ENCODE results near the gene BMP7. TPM values are rescaled to one million over a fixed set of nuclear protein-coding genes. Genes with fewer than 3 reads are reported as not detected.
A peak's percentile ranks its signal among the peaks of the same experiment; 100 is the strongest.
"Not testable (repeated sequence)": the region's sequence is repeated elsewhere in the genome, so short reads cannot be mapped to it uniquely, and the experiment has no call there.

Gene BMP7
- total RNA-seq, 4 donors from 2014 or later: under 0.01 to 13.3 (median 0.36) TPM

DNA sequence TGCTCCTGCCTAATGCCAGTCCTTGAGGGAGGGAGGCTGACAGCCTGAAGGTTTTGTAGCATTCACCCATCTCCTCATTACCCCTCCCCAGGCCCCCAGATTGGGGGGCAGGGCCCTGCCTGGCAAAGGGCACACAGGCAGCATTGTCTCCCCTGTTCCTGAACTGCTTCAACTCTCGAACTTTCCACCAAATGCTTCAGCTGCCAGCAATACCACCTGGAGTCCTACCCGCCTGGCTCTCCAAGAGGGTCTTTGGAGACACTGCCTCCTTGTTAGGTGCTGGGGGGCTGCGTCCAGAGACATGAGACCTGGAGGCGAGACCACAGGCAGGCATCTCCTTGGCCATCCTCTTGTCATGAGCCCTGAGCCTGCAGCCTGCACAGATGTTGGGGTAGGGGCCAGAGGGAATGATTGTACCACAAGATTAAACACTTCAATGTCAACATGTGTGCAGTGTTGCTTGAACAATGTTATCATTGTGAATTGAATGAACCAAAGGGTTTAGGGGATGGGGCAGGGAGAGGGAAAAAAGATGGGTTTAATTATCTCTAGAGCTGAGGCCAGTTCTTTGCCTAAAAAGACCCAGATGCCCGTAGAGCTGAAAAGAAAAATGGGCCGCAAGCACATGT is 25.0 kb downstream of the BMP7 start:
- peaks cover 0 to 5% of the 10 kb centered on the region in 2 donors for H3K4me1 ChIP-seq
- DNase-seq: no peak
- H3K9me3 ChIP-seq: no peaks in the 10 kb centered on the region
- H3K27ac ChIP-seq: no peak overlapping the region
- intact Hi-C loops (cut with DNase I; ENCODE audit: low total_unique reads): no loop called here
- no peak for TF ChIP-seq POLR2A (IDR thresholded peaks at IDR 0.05)
- TF ChIP-seq, protein P1, sequence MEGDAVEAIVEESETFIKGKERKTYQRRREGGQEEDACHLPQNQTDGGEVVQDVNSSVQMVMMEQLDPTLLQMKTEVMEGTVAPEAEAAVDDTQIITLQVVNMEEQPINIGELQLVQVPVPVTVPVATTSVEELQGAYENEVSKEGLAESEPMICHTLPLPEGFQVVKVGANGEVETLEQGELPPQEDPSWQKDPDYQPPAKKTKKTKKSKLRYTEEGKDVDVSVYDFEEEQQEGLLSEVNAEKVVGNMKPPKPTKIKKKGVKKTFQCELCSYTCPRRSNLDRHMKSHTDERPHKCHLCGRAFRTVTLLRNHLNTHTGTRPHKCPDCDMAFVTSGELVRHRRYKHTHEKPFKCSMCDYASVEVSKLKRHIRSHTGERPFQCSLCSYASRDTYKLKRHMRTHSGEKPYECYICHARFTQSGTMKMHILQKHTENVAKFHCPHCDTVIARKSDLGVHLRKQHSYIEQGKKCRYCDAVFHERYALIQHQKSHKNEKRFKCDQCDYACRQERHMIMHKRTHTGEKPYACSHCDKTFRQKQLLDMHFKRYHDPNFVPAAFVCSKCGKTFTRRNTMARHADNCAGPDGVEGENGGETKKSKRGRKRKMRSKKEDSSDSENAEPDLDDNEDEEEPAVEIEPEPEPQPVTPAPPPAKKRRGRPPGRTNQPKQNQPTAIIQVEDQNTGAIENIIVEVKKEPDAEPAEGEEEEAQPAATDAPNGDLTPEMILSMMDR (IDR thresholded peaks at IDR 0.05): no peak
- no peaks in the 10 kb centered on the region for H3K27me3 ChIP-seq
- H3K36me3 ChIP-seq: no peaks in the 10 kb centered on the region
- H3K4me3 ChIP-seq: no peak overlapping the region

DNA sequence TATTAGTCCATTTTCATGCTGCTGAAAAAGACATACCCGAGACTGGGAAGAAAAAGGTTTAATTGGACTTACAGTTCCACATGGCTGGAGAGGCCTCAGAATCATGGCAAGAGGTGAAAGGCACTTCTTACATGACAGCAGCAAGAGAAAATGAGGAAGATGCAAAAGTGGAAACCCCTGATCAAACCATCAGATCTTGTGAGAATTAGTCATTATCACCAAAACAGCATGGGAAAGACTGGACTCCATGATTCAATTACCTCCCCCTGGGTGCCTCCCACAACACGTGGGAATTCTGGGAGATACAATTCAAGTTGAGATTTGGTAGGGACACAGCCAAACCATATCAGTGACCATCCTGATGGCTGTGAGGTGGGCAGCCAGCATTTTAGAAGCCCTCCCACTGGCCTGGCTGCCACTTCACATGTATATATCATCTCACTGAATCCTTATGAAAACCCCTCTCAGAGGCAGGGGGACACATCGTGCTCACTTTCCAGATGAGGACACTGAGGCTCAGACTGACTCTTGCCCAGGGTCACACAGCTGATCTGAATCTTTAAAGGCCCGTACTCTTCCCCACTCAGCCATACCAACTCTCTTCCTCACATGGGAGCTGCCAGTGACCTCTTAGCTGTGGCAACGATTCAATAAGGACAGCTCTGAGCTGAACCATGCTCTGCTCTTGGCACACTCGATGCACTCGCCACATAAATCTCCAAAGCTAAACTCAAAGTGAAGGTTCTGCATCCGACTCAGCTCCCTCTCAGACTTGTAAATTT is 25.7 kb downstream of the BMP7 start:
- Histone ChIP-seq H3K36me3 (no peaks in the 10 kb centered on the region), H3K27ac (no peak overlapping the region), H3K4me1 (peaks cover 0 to 5% of the 10 kb centered on the region in 2 donors), H3K27me3 (no peaks in the 10 kb centered on the region), H3K9me3 (no peaks in the 10 kb centered on the region), H3K4me3 (no peak overlapping the region)
- TF ChIP-seq, protein P1 (IDR thresholded peaks at IDR 0.05): no peak
- no peak for TF ChIP-seq POLR2A (IDR thresholded peaks at IDR 0.05)
- intact Hi-C loops (cut with DNase I; ENCODE audit: low total_unique reads): no loop called here
- no peak for DNase-seq

DNA sequence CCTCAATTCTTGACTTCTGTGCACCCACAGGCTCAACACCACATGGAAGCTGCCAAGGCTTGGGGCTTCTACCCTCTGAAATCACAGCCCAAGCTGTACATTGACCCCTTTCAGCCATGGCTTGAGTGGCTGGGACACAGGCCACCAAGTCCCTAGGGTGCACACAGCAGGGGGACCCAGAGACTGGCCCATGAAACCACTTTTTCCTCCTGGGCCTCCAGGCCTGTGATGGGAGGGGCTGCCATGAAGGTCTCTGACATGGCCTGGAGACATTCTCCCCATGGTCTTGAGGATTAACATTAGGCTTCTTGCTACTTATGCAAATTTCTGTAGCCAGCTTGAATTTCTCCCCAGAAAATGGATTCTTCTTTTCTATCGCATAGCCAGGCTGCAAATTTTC is 26.7 kb downstream of the BMP7 start:
- H3K27me3 ChIP-seq; H3K9me3 ChIP-seq; DNase-seq; intact Hi-C loops (cut with DNase I; ENCODE audit: low total_unique reads); H3K4me3 ChIP-seq; H3K36me3 ChIP-seq; H3K27ac ChIP-seq; H3K4me1 ChIP-seq: not testable (repeated sequence)

DNA sequence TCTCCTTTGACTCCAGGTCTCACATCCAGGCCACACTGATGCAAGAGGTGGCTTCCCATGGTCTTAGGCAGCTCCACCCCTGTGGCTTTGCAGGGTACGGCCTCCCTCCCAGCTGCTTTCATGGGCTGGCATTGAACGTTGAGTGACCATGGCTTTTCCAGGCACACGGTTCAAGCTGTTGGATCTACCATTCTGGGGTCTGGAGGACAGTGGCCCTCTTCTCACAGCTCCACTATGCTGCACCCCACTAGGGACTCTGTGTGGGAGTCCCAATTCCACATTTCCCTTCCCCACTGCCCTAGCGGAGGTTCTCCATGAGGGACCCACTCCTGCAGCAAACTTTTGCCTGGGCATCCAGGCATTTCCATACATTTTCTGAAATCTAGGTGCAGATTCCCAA is 27.1 kb downstream of the BMP7 start:
- intact Hi-C loops (cut with DNase I; ENCODE audit: low total_unique reads); H3K9me3 ChIP-seq; H3K4me3 ChIP-seq; DNase-seq; H3K36me3 ChIP-seq; H3K4me1 ChIP-seq; H3K27me3 ChIP-seq; H3K27ac ChIP-seq: not testable (repeated sequence)

DNA sequence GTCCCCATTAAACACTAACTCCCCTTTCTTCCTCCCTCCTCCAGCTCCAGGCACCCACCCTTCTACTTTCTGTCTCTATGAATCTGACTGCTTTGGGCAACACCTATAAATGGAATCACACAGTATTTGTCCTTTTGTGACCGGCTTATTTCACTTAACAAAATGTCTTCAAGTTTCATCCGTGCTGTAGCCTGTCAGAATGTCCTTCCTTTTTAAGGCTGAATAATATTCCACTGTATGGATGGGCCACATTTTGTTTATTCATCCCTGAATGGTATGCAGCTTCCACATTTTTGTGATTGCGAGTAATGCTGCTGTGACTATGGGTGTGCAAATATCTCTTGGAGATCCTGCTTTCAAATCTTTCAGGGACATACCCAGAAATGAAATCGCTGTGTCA is 28.4 kb downstream of the BMP7 start:
- no peaks in the 10 kb centered on the region for H3K36me3 ChIP-seq
- no peaks in the 10 kb centered on the region for H3K9me3 ChIP-seq
- TF ChIP-seq POLR2A (IDR thresholded peaks at IDR 0.05): no peak
- TF ChIP-seq, protein P1 (IDR thresholded peaks at IDR 0.05): no peak
- intact Hi-C loops (cut with DNase I; ENCODE audit: low total_unique reads): no loop called here
- H3K27ac ChIP-seq: no peak overlapping the region
- H3K4me1 ChIP-seq: peaks cover 0 to 5% of the 10 kb centered on the region in 2 donors
- no peak overlapping the region for H3K4me3 ChIP-seq
- DNase-seq: no peak
- no peaks in the 10 kb centered on the region for H3K27me3 ChIP-seq

DNA sequence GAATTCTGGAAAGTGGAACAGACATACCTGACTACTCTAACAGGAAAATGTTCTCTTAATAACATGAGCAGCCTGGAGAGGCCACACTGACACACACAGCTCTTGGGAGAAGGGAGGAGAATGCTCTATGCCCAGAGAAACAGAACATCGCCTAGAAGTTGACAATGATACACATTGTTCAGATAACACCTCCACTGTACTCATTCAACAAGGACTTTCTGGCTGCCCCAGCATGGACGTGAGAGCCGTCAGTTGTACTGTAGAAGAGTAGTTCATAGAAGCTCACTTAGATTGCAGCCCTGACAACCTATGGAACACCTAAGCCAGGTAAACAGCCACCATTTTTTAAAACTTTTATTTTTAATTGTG is 28.9 kb downstream of the BMP7 start:
- intact Hi-C loops (cut with DNase I; ENCODE audit: low total_unique reads): no loop called here
- peaks cover 0 to 5% of the 10 kb centered on the region in 2 donors for H3K4me1 ChIP-seq
- H3K9me3 ChIP-seq: no peaks in the 10 kb centered on the region

More for the DNA sequence above, 28.9 kb downstream of the BMP7 start:
- no peaks in the 10 kb centered on the region for H3K27me3 ChIP-seq
- no peak for DNase-seq
- TF ChIP-seq POLR2A (IDR thresholded peaks at IDR 0.05): no peak
- TF ChIP-seq, protein P1 (IDR thresholded peaks at IDR 0.05): no peak
- H3K27ac ChIP-seq: peak overlapping the region in 1 of 2 donors; percentile 68
- no peaks in the 10 kb centered on the region for H3K36me3 ChIP-seq
- no peak overlapping the region for H3K4me3 ChIP-seq

Measured in uterus (tissue), 4 donors.